HG02678 (cell line): Measurements from ENCODE around the gene RGPD3.
"Not testable (repeated sequence)": the region's sequence is repeated elsewhere in the genome, so short reads cannot be mapped to it uniquely, and the experiment has no call there.

Source experiments
- ATAC-seq: cut with Tn5 transposase; IDR thresholded peaks from one replicate; pipeline ENCODE4 v1.9.1; 2021; ENCODE audit warnings: mild to moderate bottlenecking, moderate library complexity; ENCODE audit not compliant: unreplicated experiment

The RGPD3 gene

GRCh38 chr2:106468107-106468506 lies at the start of gene RGPD3:
TSS of gene RGPD3 (minus strand) at chr2:106468413. CDS start at chr2:106468288, 125 bp downstream.
- ATAC-seq, result not testable (repeated sequence)

DNA sequence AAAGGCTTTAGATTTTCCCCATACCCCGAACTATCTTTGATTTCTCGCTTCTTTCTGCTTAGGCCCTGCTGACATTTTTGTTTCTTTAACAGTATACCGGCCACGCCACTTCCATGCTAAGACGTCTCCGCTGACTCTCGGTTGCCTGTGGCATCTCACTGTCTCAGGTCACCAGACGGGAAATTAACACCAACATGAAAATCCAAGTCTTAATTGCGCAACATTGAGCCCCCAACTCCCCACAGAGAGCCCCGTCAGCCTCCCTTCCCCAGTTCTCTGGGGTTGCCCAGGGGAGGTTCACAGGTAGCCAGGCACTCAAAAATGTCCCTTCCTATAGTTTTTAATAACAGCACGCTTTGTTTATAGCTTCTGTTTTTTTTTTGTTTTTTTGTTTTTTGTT lies 49.1 kb upstream of the RGPD3 start:
- ATAC-seq, result no peak

- no peak for ATAC-seq
Measured at GRCh38 chr2:106516864-106517263, 48.7 kb upstream of the RGPD3 start.

GRCh38 chr2:106516436-106516835 lies 48.2 kb upstream of the RGPD3 start:
- no peak for ATAC-seq

- ATAC-seq, result not testable (repeated sequence)
Measured at GRCh38 chr2:106514827-106515226, 46.6 kb upstream of the RGPD3 start.

DNA sequence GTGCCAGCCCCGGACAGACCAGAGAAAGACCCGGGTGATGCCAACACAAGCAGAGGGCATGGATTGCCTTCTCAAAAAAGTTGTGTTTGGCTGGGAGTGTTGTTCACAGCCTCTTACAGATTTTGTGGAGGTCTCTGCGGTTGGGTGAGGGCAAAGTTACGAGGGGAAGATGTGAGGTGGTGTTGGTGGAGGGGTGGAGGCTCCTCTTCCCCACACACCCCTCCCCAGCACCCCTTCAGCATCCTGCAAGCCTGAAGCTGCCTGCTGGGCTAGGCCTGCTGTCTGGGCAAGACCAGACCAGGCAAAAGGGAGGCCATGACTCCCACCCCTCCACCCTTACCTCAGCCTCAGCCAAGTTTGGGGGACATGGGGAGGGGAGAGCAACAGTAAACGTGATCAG lies 45.2 kb upstream of the RGPD3 start:
- ATAC-seq, result not testable (repeated sequence)

GRCh38 chr2:106511934-106512333 lies 43.7 kb upstream of the RGPD3 start:
- ATAC-seq, result not testable (repeated sequence)

GRCh38 chr2:106511476-106511901 lies 43.3 kb upstream of the RGPD3 start:
- ATAC-seq, result not testable (repeated sequence)

- ATAC-seq, result not testable (repeated sequence)
Measured at GRCh38 chr2:106510791-106511190, 42.6 kb upstream of the RGPD3 start.

GRCh38 chr2:106509374-106509770 lies 41.2 kb upstream of the RGPD3 start:
- not testable (repeated sequence) for ATAC-seq

DNA sequence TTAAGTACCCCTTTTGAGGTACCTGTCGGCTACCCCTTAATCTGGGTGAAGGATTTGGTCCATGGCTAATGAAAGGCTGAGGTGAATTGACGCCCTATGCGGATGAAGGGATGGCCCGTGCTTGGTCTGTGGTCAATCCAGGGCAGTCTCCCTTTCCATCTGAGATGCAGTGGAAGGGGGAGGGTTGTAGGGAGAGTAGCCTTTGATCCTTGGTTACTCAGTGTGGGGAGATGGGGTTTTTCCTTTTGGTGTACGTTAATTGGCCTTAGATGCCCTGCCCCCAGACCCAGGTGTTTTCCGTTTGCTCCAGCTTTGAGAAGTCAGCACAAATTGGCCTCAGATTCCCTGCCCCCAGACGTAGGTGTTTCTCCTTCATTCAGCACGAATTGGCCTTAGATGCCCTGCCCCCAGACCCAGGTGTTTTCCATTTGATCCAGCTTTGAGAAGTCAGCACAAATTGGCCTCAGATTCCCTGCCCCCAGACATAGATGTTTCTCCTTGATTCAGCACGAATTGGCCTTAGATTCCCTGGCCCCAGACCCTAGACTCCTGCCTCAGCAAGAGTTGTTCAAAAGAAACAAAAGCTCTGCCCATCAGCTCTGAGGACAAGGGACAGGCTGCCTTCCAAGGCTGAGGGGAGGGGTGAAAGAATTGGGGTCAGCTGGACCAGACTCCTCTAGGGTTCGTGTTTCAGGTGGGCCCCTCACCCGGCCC lies 40.6 kb upstream of the RGPD3 start:
- ATAC-seq, result not testable (repeated sequence)

- ATAC-seq, result not testable (repeated sequence)
Measured at GRCh38 chr2:106506002-106506687, 37.9 kb upstream of the RGPD3 start.

DNA sequence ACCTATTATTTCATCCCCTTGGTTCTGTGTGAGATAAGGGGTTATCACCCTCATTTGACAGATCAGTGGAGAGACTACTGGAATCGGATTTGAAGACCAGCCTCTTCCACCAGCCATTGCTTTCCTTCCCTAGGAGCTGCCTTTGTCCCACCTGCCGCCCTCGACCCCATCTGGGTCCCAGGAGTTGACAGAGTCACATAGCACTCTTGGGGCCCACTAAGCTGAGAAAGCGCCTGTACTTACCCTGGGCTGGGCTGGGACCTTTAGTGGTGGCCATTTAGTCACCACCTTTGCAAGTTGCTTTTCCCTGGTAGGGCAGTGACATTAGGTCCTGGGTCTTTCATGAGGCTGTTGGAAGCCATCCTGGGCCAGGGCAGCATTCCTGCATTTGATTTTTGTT lies 36.6 kb upstream of the RGPD3 start:
- ATAC-seq, result not testable (repeated sequence)

DNA sequence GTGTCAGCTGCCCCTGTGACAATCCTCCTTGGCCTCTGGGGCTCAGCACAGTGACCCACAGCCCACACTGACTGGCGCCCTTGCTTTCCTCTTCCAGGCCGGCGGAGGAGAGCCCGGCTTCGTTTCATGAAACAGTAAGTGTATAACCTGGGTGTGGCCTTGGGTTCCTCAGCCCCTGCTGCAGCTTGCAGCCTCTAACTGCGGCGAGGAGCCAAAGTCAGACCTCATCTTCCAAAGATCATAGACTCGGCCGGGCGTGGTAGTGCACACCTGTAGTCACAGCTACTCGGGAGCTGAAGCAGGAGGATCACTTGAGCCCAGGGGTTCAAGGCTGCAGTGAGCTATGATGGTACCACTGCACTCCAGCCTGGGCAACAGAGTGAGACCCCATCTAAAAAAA lies 36.0 kb upstream of the RGPD3 start:
- ATAC-seq, result not testable (repeated sequence)

- ATAC-seq, result not testable (repeated sequence)
Measured at GRCh38 chr2:106502351-106502750, 34.1 kb upstream of the RGPD3 start.

GRCh38 chr2:106500350-106500749 lies 32.1 kb upstream of the RGPD3 start:
- not testable (repeated sequence) for ATAC-seq

GRCh38 chr2:106498549-106498948 lies 30.3 kb upstream of the RGPD3 start:
- not testable (repeated sequence) for ATAC-seq

GRCh38 chr2:106492913-106493312 lies 24.7 kb upstream of the RGPD3 start:
- ATAC-seq, result not testable (repeated sequence)

DNA sequence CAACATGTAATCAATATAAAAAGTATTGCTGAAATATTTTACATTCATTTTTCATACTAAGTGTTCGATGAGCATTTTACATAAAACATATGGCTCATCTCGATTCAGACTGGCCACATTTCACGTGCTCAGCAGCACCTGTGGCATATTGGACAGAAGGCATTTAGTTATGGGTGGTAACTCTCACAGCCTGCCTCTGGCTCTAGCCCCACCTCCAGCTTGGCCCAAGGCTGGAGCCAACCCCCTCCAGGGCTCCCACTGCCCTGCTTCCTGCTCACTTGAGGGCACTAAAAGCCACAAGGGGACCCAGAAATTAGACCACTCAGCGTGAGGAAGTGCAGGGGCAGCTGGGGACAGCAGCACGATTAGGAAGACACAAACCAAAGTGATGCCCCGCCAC lies 24.2 kb upstream of the RGPD3 start:
- ATAC-seq, result not testable (repeated sequence)

GRCh38 chr2:106489701-106490100 lies 21.5 kb upstream of the RGPD3 start:
- ATAC-seq, result not testable (repeated sequence)

DNA sequence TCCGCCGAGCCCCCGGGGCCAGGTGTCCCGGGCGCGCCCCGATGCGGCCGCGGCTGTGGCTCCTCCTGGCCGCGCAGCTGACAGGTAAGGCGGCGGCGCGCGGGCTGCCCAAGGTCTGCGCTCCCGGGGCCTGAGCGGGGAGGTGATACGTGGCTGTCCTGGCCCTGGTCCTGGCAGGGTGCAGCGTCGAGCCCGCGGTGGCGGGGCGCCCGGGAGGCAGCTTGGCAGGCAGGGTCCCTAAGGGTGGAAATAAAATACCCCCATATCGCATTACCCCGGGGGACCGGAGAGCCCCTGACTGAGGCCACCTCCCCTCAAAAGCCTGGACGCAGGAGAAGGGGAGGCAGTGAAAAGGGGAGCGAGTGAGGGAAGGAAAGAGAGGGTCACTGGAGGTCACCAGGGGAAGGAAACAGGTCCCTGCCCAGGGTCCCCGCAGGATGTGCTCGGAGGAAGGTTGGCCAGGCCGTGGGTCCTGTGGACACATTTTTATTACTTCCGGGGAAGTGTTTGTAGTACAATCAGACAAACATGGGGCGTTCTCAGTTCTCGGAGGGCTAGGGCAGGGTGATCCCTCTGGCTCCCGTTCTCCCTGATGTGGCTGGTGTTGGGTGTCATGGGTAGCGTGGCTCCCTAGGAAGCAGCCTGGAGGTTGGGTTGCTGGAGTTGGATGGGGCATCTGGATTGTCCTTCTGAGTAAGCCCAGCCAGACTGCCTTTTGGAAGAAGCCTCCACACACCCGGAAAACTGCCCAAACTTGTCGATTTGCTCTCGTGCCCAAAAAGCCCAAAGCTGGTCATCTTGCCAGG lies 19.4 kb upstream of the RGPD3 start:
- ATAC-seq, result not testable (repeated sequence)
